Right atrium auricular region (tissue), 2 donors: ENCODE measurements around the gene CAMTA1. TPM values are rescaled to one million over a fixed set of nuclear protein-coding genes. Genes with fewer than 3 reads are reported as not detected.

Experiments used
- DNase-seq: peaks from one replicate; pipeline ENCODE4 v3.0.0-alpha.2; 2019; ENCODE audit warnings: low spot score
- H3K27ac ChIP-seq, 2 donors: fragments of 200-600 bp; sonication (generic); 1 replicate in 1 of 2; 2 replicates in 1 of 2; pipeline ENCODE4 v1.5.1; 2016 to 2019
- H3K27me3 ChIP-seq, 2 donors: fragments of 200-600 bp; sonication (generic); one replicate each; pipeline versions ENCODE4 v1.5.1 to v1.6.0; 2017 to 2019
- H3K36me3 ChIP-seq: fragments of 200-600 bp; sonication (generic); one replicate; pipeline ENCODE4 v1.5.1; 2016
- H3K4me1 ChIP-seq, 2 donors: fragments of 200-600 bp; sonication (generic); one replicate each; pipeline versions ENCODE4 v1.5.1 to v1.6.0; 2017 to 2019
- H3K4me3 ChIP-seq, 2 donors: fragments of 200-600 bp; sonication (generic); 1 replicate in 1 of 2; 2 replicates in 1 of 2; pipeline ENCODE4 v1.5.1; 2017 to 2019; ENCODE audit warnings: mild to moderate bottlenecking in 1 of 2, moderate library complexity in 1 of 2
- H3K9me3 ChIP-seq, 2 donors: fragments of 200-600 bp; sonication (generic); one replicate each; pipeline ENCODE4 v1.5.1; 2019
- CTCF ChIP-seq, 2 donors: fragments of 200-600 bp; sonication (generic); IDR thresholded peaks; one replicate each; pipeline ENCODE4 v1.5.1; 2019; ENCODE audit warnings: antibody characterized with exemption in 2 of 2
- total RNA-seq, 2 donors: library from RNA; depleted of rRNA; stranded (reverse); fragments of >200 nt; gene quantifications; one replicate each; pipeline ENCODE4 v1.1.0, GENCODE V29; 2016

The CAMTA1 gene
- total RNA-seq, 2 donors from 2014 or later: 132 to 190 TPM

DNA sequence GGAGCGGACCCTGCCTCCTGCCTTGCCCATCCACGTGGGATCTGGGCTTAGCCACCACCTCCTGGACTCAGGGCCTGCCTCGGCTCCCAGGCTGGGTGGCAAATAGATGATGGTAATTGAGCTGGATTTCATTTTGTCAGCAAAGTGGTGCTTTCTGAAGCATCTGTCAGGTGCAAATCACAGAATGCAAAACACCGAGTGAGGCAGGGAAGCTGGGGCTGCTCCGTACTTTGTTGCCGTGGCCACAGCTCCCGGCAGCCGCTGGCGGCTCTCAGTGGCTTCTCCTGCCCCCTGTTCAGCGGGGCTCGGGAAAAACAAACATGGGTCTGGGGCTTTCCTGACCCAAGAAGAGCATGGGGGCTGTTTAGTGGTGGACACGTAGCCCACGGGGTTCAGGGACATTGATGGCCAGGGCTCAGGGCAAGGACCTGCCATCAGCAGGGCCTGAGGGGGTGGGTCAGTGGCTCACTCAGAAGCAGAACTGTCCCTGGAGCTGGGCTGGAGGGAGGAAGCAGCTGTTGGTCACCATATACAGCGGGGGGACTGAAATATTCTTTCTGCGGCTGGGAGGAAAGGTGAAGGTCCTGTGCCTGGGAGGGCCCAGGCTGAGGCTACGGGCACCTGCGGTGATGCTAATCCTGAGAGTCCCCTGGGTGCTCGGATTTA is 855.8 kb downstream of the CAMTA1 start:
- Histone ChIP-seq H3K4me3 (no peak overlapping the region), H3K27ac (no peak overlapping the region), H3K27me3 (no peaks in the 10 kb centered on the region), H3K4me1 (peaks cover 0 to 25% of the 10 kb centered on the region in 2 donors), H3K36me3 (no peaks in the 10 kb centered on the region), H3K9me3 (no peaks in the 10 kb centered on the region)
- DNase-seq: no peak
- no peak for TF ChIP-seq CTCF (IDR thresholded peaks at IDR 0.05)

DNA sequence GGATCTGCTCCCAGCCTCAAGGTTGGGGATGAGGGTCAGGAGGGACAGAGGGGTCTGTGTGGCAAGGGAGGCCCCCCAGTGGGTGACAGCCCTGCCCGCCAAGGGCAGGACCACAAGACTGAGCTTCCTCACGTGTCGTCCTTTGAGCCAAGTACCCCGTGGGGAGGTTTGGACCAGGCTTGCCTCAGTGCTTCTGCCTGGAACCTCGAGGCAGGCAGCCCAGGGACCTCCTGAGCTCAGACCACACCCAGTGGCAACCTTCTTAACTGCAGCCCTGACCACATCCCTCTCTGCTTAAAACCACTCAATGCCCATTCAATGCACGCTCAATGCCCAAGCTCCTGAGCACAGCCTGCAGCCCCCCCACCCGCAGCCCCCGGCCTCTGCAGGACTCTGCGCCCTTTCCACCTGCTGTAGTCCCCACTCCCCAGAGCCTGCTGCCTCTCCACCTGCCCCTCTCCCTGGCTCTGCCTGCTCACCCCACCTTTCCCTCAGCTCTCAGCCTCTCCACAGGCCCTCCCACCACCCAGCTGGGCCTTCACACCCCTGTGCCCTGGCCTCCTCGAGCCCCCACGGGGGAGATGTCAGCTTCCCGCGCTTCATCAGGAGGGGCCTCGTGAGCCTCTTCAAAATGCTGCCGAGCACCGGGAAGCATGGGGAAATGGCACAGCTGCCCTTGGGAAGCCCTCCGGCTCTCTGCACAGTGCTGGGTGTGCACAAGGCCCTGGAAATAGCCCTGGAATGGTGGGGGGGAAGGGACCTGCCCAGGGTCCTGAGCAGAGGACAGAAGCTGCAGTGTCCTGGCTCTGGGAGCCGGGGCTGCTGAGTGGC is 856.5 kb downstream of the CAMTA1 start:
- Histone ChIP-seq H3K27ac (no peak overlapping the region), H3K27me3 (no peaks in the 10 kb centered on the region), H3K9me3 (no peaks in the 10 kb centered on the region), H3K4me1 (peaks cover 0 to 25% of the 10 kb centered on the region in 2 donors), H3K4me3 (no peak overlapping the region), H3K36me3 (no peaks in the 10 kb centered on the region)
- no peak for DNase-seq
- no peak for TF ChIP-seq CTCF (IDR thresholded peaks at IDR 0.05)

DNA sequence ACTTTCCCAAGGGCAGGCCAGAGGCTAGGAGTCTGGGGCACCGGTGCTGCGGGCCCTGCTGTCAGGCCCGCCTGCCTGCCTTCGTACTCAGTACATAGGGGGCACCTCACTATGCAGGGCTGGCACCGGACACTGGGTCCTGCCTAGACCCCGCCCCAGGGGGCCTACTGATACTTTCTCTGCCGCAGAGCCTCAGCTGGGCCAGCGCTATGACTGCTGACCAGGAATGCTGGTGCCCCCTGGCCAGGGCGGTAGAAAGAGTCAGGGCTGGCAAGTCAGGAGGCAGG is 857.1 kb downstream of the CAMTA1 start:
- Histone ChIP-seq H3K4me3 (no peak overlapping the region), H3K4me1 (peaks cover 0 to 27% of the 10 kb centered on the region in 2 donors), H3K9me3 (no peaks in the 10 kb centered on the region), H3K36me3 (no peaks in the 10 kb centered on the region), H3K27me3 (no peaks in the 10 kb centered on the region), H3K27ac (no peak overlapping the region)
- DNase-seq: no peak
- no peak for TF ChIP-seq CTCF (IDR thresholded peaks at IDR 0.05)

GRCh38 chr1:7642781-7643529 is 857.7 kb downstream of the CAMTA1 start:
- Histone ChIP-seq H3K27ac (no peak overlapping the region), H3K27me3 (no peaks in the 10 kb centered on the region), H3K36me3 (no peaks in the 10 kb centered on the region), H3K4me3 (no peak overlapping the region), H3K9me3 (no peaks in the 10 kb centered on the region), H3K4me1 (peaks cover 0 to 29% of the 10 kb centered on the region in 2 donors)
- DNase-seq: no peak
- TF ChIP-seq CTCF (IDR thresholded peaks at IDR 0.05): no peak

- no peak overlapping the region for H3K27ac ChIP-seq
- H3K27me3 ChIP-seq: no peaks in the 10 kb centered on the region
- H3K9me3 ChIP-seq: no peaks in the 10 kb centered on the region
- no peak for TF ChIP-seq CTCF (IDR thresholded peaks at IDR 0.05)
- H3K4me3 ChIP-seq: no peak overlapping the region
- H3K36me3 ChIP-seq: no peaks in the 10 kb centered on the region
- no peak for DNase-seq
- H3K4me1 ChIP-seq: peaks cover 0 to 30% of the 10 kb centered on the region in 2 donors
Measured at GRCh38 chr1:7643530-7643929, 858.3 kb downstream of the CAMTA1 start.
